Stimulated activated CD4-positive, alpha-beta T cell treated with anti-CD3 and anti-CD28 coated beads, Interleukin-15, amount 100 ng/mL, for 24 hours (primary cell): Measurements from ENCODE around the gene CPLX3.

Experiments used
- DNase-seq: peaks from one replicate; pipeline ENCODE4 v3.0.0-alpha.2; 2020

Gene CPLX3

GRCh38 chr15:74804935-74805334 is 21.5 kb upstream of the CPLX3 start:
- DNase-seq = no peak

DNA sequence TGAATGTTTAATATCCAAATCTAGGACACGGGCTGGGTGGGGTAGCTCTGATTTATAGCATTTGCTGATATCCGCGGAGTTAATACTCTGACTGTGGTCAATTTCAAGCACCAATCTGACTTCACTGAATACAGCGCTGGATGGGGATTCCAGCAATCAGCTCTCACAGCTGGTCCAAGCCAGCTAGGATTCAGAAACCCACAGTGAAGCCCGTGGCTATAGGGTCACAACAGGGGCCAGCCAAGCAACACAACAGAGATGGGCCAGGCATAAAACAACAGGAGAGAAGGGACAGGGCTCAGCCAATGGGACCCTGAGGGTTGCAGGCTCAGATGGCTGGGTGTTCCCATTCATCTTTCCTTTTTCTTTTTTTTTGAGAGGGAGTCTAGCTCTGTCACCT is 19.1 kb upstream of the CPLX3 start:
- DNase-seq = no peak

- no peak for DNase-seq
Observed at GRCh38 chr15:74808078-74808839, 18.2 kb upstream of the CPLX3 start.

DNA sequence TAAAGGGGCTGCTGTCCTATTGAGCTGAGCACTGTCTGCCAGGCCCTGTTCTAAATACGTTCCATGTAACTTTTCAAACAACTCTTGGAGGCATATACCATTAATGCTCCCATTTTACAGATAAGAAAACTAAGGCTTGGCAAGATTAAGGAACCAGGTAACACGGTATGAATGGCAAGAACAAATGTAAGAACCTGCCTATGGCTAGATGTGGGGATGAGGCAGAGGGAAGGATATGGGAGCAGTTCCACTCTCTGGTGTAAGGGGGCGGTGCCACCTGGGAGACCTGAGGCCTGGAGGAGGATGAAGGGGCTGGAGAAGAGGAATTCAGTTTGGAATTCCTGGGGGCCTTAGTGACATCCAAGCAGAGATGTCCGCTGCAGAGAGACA is 17.6 kb upstream of the CPLX3 start:
- DNase-seq = no peak

GRCh38 chr15:74809242-74809641 is 17.2 kb upstream of the CPLX3 start:
- no peak for DNase-seq

GRCh38 chr15:74809956-74810355 is 16.5 kb upstream of the CPLX3 start:
- DNase-seq = no peak

DNA sequence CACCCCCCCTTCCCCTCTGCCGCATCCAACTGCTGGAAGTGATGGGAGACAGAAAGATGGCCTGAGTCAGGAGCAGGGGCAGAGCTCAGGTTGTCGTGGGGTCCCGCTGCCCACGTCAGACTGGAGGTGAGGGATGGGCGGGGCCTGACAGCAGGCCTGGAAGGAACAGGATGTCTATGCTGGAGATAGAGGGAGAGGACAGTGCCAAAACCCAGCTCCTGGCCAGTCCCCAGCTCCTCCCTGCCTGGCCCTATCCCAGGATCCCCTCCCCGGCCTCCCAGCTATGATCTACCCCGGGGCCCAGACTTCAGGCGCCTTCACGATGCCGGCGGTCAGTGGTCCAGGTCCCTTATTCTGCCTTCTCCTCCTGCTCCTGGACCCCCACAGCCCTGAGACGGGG is 13.9 kb upstream of the CPLX3 start, which contains the start of gene LMAN1L:
TSS of gene LMAN1L (plus strand) at position 303 of the 400 bp plus-strand sequence. CDS start at position 323, 20 bp downstream.
- DNase-seq = no peak

GRCh38 chr15:74815121-74815934 is 11.1 kb upstream of the CPLX3 start:
- DNase-seq = no peak

DNA sequence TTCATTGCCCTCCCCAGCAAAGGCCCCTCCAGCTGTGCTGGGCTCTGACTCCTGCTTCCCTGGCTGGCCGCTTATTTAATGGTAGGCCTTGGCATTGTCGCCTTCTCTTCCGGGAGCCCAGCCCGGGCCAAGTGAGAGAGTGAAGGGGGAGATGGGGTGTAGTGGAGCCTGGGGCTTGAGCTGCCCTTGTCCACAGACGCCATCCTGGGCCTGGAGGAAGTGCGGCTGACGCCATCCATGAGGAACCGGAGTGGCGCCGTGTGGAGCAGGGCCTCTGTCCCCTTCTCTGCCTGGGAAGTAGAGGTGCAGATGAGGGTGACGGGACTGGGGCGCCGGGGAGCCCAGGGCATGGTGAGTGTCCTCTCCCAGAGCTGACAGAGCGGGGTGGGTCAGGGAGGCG is 10.5 kb upstream of the CPLX3 start:
- DNase-seq = no peak

- DNase-seq = no peak
Observed at GRCh38 chr15:74816624-74817369, 9.6 kb upstream of the CPLX3 start.

- no peak for DNase-seq
Observed at GRCh38 chr15:74817370-74817737, 9.1 kb upstream of the CPLX3 start.

DNA sequence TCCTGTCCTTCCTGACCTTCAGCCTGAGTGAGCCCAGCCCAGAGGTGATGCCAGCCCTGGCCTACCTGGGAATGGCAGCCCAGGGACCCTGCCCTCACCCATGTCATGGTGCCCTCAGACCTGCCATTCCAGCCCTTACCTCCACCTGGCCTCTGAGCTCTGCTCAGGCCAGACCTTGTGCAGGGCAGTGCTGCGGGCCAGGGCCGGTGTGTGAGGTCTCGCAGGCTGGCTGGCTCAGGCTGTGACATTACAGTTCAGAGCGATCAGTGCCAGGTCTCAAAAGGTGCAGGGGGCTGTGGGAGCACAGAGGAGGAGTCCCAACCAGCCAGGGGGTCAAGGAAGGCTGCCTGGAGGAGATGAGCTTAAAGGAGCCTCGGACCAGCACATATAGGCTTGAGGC is 6.4 kb upstream of the CPLX3 start:
- no peak for DNase-seq

GRCh38 chr15:74821091-74821789 is 5.2 kb upstream of the CPLX3 start:
- no peak for DNase-seq

GRCh38 chr15:74821790-74822158 is 4.7 kb upstream of the CPLX3 start:
- no peak for DNase-seq

GRCh38 chr15:74822233-74822632 is 4.2 kb upstream of the CPLX3 start:
- no peak for DNase-seq

DNA sequence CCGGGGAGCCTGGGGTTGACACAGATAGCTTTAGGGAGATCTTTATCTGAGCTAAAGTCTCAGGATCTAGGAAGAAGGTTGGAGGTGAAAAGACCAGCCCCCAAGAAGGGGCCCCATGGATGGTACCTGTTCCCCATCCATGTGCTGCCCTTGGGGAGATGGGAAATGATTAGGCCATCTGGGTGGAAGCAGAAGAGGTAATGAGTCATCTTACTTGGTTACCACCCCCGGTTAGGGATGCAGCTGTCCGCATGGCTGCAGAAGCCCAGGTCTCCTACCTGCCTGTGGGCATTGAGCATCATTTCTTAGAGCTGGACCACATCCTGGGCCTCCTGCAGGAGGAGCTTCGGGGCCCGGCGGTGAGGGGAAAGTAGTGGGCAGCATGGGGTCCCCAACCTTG is 3.1 kb upstream of the CPLX3 start:
- no peak for DNase-seq

- no peak for DNase-seq
Observed at GRCh38 chr15:74824976-74825375, 1.5 kb upstream of the CPLX3 start.

DNA sequence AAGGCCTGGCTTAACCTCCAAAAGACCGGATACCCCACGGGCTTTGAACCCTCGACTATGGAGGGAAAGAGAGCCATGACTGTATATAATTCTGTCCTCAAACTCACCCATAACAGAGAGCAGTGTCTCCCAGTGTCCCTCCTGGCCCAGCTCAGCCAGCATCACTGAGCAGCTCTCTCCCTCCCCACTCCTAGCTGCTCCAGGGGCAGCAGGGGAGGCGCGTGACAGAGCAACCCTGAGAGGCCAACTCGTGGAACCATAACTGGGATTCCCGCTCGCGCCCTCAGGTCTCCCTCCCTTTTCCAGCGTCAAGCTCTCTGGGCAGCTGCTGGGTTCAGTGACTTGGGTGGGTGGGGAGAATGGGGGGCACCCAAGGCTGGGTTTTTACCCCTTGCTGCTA is 561 bp upstream of the CPLX3 start:
- no peak for DNase-seq

- DNase-seq = no peak
Observed at GRCh38 chr15:74826921-74827320, 494 bp downstream of the CPLX3 start.

- no peak for DNase-seq
Observed at GRCh38 chr15:74827614-74828013, 1.2 kb downstream of the CPLX3 start.

DNA sequence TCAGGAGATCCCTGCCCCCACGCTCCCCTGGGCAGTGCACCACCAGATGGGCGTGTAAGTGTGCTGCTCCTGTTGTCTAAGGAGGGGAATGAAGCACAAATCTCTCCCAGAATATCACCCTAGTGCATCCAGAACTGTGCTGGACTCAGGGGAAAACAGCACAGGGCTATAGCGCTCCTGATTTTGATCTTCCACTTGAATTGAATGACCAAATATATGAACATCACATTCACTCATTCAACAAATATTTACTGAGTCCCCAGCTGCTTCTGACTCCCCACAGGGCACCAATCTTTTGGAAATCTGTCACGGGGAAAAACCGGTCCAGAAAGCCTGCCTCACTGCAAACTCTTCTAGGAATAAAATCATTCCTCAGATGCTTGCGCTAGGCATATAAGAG is 2.4 kb downstream of the CPLX3 start:
- no peak for DNase-seq

GRCh38 chr15:74829486-74829885 is 3.1 kb downstream of the CPLX3 start:
- no peak for DNase-seq

- no peak for DNase-seq
Observed at GRCh38 chr15:74829991-74830390, 3.6 kb downstream of the CPLX3 start.
